ENCODE results near the gene SH3BGRL3. TPM values are rescaled to one million over a fixed set of nuclear protein-coding genes. Genes with fewer than 3 reads are reported as not detected.
"Not testable (repeated sequence)": the region's sequence is repeated elsewhere in the genome, so short reads cannot be mapped to it uniquely, and the experiment has no call there.

Gene SH3BGRL3
- total RNA-seq = 10 to 100 TPM; 31.6 to 60.2 (median 44.0) TPM

DNA sequence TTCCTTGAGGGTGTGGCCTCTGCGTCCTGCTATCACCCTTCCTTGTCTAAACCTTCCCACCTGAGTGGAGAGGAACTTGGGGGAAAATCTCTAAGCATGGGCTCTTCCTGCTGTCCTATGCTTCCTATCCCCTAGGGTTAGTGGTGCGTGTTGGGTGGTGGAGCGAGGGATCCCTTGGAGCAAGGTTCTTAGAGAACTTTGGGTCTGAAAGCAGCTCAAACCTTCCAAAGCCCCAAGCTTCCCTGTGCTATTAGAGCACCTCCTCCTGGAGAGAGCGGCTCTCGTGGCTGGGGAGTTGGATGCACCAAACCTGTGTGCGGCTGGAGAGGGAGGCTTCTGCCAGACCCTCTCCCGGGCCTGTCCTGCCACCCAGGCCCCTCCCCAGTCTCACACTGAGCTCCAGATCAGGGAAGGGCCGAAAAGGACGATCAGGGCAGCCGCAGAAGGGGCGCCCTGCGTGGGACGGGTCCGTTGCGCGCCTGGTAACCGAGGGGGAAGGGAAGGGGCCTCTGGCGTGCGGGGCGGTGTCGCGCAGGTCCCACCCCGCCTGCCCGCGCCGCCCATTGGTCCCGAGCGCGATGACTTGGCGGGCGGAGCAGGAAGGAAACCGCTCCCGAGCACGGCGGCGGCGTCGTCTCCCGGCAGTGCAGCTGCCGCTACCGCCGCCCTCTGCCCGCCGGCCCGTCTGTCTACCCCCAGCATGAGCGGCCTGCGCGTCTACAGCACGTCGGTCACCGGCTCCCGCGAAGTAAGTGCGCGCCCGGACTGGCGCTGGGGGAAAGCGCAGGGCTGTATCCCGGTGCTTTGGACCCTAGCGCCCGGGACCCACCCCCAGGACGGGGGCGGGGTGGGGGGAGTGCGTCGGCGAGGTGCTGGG is at the start of gene SH3BGRL3:
TSS of gene SH3BGRL3 (plus strand) at position 631 of the 877 bp plus-strand sequence. CDS start at position 701, 70 bp downstream.
- Histone ChIP-seq H3K27ac (peak within 1 kb of the TSS; percentile 87 to 97 (median 95)), H3K9me3 (no peaks in the 10 kb centered on the region), H3K4me3 (peak within 1 kb of the TSS; percentile 70 to 93), H3K4me1 (peaks cover 0 to 88% (median 55%) of the 10 kb centered on the region in 3 donors), H3K27me3 (no peaks in the 10 kb centered on the region), H3K36me3 (peaks cover 0 to 6% of the 10 kb centered on the region in 2 donors)
- TF ChIP-seq POLR2A (IDR thresholded peaks at IDR 0.05) (peak; percentile 95 to 96), EP300 (IDR thresholded peaks at IDR 0.05) (no peak), POLR2AphosphoS5 (IDR thresholded peaks at IDR 0.05) (peak; percentile 93)
- TF ChIP-seq, protein P1, sequence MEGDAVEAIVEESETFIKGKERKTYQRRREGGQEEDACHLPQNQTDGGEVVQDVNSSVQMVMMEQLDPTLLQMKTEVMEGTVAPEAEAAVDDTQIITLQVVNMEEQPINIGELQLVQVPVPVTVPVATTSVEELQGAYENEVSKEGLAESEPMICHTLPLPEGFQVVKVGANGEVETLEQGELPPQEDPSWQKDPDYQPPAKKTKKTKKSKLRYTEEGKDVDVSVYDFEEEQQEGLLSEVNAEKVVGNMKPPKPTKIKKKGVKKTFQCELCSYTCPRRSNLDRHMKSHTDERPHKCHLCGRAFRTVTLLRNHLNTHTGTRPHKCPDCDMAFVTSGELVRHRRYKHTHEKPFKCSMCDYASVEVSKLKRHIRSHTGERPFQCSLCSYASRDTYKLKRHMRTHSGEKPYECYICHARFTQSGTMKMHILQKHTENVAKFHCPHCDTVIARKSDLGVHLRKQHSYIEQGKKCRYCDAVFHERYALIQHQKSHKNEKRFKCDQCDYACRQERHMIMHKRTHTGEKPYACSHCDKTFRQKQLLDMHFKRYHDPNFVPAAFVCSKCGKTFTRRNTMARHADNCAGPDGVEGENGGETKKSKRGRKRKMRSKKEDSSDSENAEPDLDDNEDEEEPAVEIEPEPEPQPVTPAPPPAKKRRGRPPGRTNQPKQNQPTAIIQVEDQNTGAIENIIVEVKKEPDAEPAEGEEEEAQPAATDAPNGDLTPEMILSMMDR (IDR thresholded peaks at IDR 0.05) = peak in 2 of 4 experiments; percentile 31 to 58
- WGBS, 2 donors (ENCODE audit: low coverage in 1 of 2) = 0% methylated on average over 3 of the region's 66 CpGs; no CpG with 5 or more reads in 1 of the 2 donors
- peak; percentile 88 for ATAC-seq

DNA sequence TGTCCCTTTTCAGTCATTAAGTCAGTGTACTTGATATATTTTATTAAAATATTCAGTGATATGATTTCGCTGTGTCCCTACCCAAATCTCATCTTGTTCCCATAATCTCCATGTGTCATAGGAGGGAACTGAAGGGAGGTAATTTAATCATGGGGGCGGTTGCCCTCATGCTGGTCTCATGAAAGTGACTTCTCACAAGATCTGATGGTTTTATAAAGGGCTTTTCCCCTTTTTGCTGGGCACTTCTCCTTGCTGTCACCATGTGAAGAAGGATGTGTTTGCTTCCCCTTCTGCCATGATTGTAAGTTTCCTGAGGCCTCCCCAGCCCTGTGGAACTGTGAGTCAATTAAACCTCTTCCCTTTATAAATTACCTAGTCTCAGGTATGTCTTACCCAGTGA is 49.2 kb upstream of the SH3BGRL3 start:
- not testable (repeated sequence) for H3K9me3 ChIP-seq, ATAC-seq, H3K4me3 ChIP-seq, H3K27ac ChIP-seq, H3K36me3 ChIP-seq
- Histone ChIP-seq H3K27me3 (peaks cover 28% of the 10 kb centered on the region), H3K4me1 (peaks cover 0 to 18% (median 3%) of the 10 kb centered on the region in 3 donors)
- 63 to 73% methylated on average over 2 of the region's 2 CpGs for WGBS, 2 donors (ENCODE audit: low coverage in 1 of 2)

DNA sequence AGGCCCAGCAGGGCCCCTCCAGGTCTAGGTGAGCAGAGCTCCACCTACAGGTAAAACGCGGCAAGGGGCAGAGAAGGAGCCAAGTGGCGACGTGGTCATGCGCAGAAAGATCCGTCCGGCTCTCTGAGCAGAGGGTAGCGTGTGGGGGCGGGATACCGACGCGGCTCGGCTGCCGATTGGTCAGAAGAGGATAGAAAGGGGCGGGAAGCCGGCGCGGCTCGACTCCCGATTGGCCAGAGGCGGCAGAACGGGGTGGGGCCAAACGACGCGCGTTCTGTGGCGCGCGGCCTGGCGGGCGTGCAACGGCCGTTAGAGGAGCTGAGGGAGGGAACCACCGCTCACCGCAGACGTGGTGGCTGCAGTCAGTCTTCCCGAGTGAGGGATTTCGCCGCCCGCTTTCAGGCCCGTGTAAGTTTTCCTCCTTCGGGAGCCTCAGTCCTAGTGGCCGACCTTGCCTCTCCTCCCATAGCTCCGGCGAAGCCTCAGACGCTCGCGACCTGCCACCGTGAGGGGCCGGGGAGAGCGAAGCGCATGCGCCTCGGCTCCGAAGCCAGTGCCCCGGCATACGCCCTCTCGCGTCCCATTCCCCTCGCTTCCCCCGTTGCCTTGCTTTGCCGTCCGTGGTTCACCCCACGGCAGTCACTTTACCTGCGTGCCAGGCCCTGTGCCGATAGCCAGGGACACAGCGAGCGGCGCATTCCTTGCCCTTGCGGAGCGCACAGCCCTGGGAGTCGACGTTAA is 45.8 kb upstream of the SH3BGRL3 start, which contains the start of gene CEP85:
TSS of gene CEP85 (plus strand) at position 298 of the 741 bp plus-strand sequence. CDS start 5,584 bp downstream, outside the sequence.
- Histone ChIP-seq H3K4me3 (peak within 1 kb of the TSS; percentile 52 to 59), H3K4me1 (peaks cover 0 to 23% (median 3%) of the 10 kb centered on the region in 3 donors), H3K9me3 (no peaks in the 10 kb centered on the region), H3K27me3 (peaks cover under 1% of the 10 kb centered on the region), H3K27ac (peak within 1 kb of the TSS; percentile 72 to 93 (median 89)), H3K36me3 (no peaks in the 10 kb centered on the region)
- peak; percentile 99 for ATAC-seq
- 1% methylated on average over 21 of the region's 73 CpGs; no CpG with 5 or more reads in 1 of the 2 donors for WGBS, 2 donors (ENCODE audit: low coverage in 1 of 2)
- TF ChIP-seq POLR2A (IDR thresholded peaks at IDR 0.05) (peak; percentile 58 to 63), EP300 (IDR thresholded peaks at IDR 0.05) (no peak), POLR2AphosphoS5 (IDR thresholded peaks at IDR 0.05) (peak; percentile 55)
- TF ChIP-seq, protein P1 (IDR thresholded peaks at IDR 0.05) = peak in 3 of 4 experiments; percentile 78 to 84 (median 78)

DNA sequence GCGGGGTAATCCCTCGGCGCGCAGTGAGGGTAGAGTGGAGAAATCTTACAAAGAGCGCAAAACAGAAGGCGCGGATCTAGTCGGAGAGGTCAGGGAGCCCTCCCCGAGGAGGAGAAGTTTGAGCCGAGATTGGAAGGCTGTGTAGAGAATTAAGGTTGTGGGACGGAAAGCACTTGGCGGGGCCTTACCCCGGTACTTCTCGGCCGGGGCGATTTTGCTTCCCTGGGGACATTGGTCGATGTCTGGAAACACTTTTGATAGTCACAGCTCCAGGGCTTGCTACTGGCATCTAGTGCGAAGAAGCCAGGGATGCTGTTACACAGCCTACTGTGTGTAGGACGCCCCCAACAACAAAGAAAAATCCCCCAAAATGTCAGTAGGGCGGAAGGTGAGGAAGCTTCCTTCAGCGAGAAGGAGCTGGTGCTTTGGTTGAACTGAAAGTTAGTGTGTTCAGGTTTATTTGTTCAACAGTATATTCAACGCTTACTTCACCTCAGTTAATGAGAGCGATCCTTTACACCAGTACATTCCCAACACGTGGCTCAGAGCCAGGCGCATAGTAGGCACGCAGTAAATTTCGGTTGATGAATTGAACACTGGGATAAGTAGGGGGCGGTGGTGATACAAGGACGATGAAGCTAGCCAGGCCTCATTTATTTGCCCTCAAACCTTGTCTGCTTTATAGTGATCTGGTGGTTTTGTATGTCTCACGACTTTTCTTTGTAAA is 45.1 kb upstream of the SH3BGRL3 start:
- Histone ChIP-seq H3K36me3 (no peaks in the 10 kb centered on the region), H3K9me3 (no peaks in the 10 kb centered on the region), H3K27ac (peak overlapping the region; percentile 72 to 93 (median 89)), H3K4me3 (peak overlapping the region; percentile 52 to 59), H3K4me1 (peaks cover 0 to 23% (median 3%) of the 10 kb centered on the region in 3 donors), H3K27me3 (no peaks in the 10 kb centered on the region)
- ATAC-seq = no peak
- no peak for TF ChIP-seq POLR2AphosphoS5 (IDR thresholded peaks at IDR 0.05)
- TF ChIP-seq POLR2A (IDR thresholded peaks at IDR 0.05) = no peak
- TF ChIP-seq, protein P1 (IDR thresholded peaks at IDR 0.05) = no peak
- WGBS, 2 donors (ENCODE audit: low coverage in 1 of 2) = 3% methylated on average over 22 to 26 of the region's 30 CpGs
